IgD-negative memory B cell (primary cell): ENCODE data around the gene ACVR1. TPM values are rescaled to one million over a fixed set of nuclear protein-coding genes. Genes with fewer than 3 reads are reported as not detected.
"Not testable (repeated sequence)": the region's sequence is repeated elsewhere in the genome, so short reads cannot be mapped to it uniquely, and the experiment has no call there.

Experiments used
- H3K27ac Mint-ChIP-seq, 3 donors: one replicate each; pipeline ENCODE4 v1.8.0; 2020 to 2022; ENCODE audit warnings: mild to moderate bottlenecking in 3 of 3, mixed read lengths in 3 of 3, moderate library complexity in 1 of 3
- H3K27me3 Mint-ChIP-seq: one replicate; pipeline ENCODE4 v1.8.0; 2021; ENCODE audit warnings: mixed read lengths
- H3K36me3 Mint-ChIP-seq: one replicate; pipeline ENCODE4 v1.8.0; 2020; ENCODE audit warnings: mild to moderate bottlenecking, mixed read lengths
- H3K4me1 Mint-ChIP-seq, 3 donors: one replicate each; pipeline ENCODE4 v1.8.0; 2020 to 2022; ENCODE audit warnings: mixed read lengths in 3 of 3, mild to moderate bottlenecking in 1 of 3
- H3K4me3 Mint-ChIP-seq, 4 donors: one replicate each; pipeline ENCODE4 v1.8.0; 2020 to 2022; ENCODE audit warnings: mild to moderate bottlenecking in 4 of 4, mixed read lengths in 4 of 4, moderate library complexity in 3 of 4
- H3K9me3 Mint-ChIP-seq, 3 donors: one replicate each; pipeline ENCODE4 v1.8.0; 2020 to 2021; ENCODE audit warnings: mixed read lengths in 3 of 3, mild to moderate bottlenecking in 1 of 3
- polyA plus RNA-seq: library from polyadenylated mRNA; unstranded; fragments of 300-500 nt; fragmentation: Illumina TruSeq; gene quantifications from one replicate; pipeline ENCODE4 v1.2.3, GENCODE V29; 2021

The ACVR1 gene
- polyA plus RNA-seq, 1 donor from 2014 or later, result 2.7 TPM

DNA sequence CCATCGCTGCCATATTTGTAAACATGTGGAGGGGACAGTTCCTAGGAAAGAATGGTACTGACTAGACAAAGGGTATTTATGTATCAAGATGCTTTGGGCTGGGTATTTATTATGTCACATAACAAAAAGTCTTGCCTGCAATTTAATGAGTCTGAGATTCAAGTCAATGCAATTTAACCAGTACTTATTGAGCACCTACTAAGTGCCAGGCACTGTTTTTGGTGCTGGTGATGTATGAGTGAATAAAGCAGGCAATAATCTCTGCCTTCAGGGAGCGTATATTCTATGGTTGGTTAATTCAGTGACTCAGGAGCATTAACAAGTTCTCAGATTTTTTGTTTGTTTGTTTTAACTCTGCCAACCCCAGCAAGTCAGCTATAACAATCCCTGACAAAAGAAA is 24.6 kb upstream of the ACVR1 start:
- Mint-ChIP-seq H3K27me3 (no peaks in the 10 kb centered on the region), H3K27ac (peak overlapping the region in 1 of 3 donors; percentile 25), H3K9me3 (peaks cover 0 to 2% (median 2%) of the 10 kb centered on the region in 3 donors), H3K4me1 (peaks cover 25 to 41% (median 27%) of the 10 kb centered on the region in 3 donors), H3K36me3 (peaks cover 4% of the 10 kb centered on the region), H3K4me3 (peak overlapping the region in 1 of 4 donors; percentile 30)

DNA sequence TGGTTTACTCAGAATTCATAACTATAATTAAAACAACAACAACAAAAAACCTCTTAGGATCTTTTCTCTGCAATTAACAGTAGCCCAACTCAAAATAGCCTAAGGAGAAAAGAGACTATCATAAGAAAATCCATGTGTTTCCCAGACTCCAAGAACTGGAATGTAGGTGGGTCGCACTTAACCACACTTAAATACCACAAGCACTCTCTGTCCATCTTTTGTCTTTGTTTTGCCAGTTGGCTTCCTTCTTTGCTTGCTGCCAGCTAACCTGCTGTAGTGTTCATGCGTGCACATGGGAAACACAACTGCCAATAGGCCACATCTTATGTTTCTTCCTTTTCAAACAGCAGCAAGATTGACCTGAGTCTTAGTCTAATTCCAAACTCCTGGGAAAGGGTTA is 24.1 kb upstream of the ACVR1 start:
- Mint-ChIP-seq H3K4me3 (peak overlapping the region in 3 of 4 donors; percentile 30 to 71 (median 60)), H3K4me1 (peaks cover 25 to 41% (median 27%) of the 10 kb centered on the region in 3 donors), H3K27ac (peak overlapping the region in 2 of 3 donors; percentile 25 to 83)

DNA sequence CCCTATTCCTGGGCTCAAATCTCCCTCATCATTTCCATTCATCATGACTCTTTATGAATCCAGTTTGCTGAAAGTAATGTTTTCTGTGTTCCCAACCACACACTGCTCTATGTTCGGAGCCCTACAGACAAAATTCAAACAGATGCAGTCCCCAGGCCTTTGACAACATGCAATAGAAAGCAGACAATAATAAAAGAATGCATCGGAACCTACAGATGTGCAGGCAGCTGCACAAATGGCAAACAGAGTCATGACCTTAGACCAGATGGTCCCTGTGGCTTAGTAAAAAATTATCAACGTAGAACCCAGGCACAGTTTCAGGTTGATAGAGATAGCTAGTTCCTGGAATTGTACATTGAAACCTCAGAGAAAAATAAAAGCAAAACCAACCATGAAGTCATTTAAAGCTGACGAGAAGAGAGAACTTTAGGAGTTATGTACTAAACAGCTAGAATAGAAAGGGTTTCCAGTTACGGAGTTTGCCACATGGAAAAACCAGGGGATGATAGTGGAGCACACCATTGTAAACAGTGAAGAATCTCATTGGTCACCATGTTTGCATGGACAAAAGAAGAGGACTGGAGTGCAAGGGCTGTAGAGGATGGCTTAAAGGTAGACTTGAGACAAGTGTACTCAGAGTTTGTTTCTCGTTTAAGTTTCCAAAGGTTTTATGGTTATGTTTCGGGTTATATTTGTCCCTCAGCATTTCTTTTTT is 23.2 kb upstream of the ACVR1 start:
- Mint-ChIP-seq H3K27ac (peak overlapping the region; percentile 19 to 46 (median 25)), H3K27me3 (no peaks in the 10 kb centered on the region), H3K36me3 (peaks cover 4% of the 10 kb centered on the region), H3K4me3 (peak overlapping the region; percentile 6 to 71 (median 49)), H3K9me3 (peaks cover 0 to 2% (median 2%) of the 10 kb centered on the region in 3 donors), H3K4me1 (peaks cover 25 to 41% (median 27%) of the 10 kb centered on the region in 3 donors)

More for the DNA sequence above, 24.1 kb upstream of the ACVR1 start:
- H3K36me3 Mint-ChIP-seq, result peaks cover 4% of the 10 kb centered on the region
- peaks cover 0 to 2% (median 2%) of the 10 kb centered on the region in 3 donors for H3K9me3 Mint-ChIP-seq
- no peaks in the 10 kb centered on the region for H3K27me3 Mint-ChIP-seq

DNA sequence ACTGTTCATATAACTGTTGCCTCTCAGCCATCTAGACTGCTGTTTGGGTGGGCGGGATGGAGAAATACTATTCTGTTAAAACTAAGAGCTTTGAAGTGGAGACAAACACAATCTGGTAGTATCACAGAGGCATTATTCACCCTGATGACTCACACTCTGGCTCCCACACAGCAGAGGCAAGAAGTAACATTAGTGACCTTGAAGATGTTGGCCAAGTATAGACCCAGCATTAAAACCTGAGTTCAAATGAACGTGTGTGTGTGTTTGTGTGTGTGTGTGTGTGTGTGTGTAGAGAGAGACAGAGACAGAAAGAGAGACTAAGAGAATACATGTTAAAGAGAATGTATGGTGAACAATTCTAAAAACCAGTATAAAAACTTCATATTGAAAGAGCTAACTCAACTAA is 22.5 kb upstream of the ACVR1 start:
- Mint-ChIP-seq H3K36me3 (peaks cover 4% of the 10 kb centered on the region), H3K4me1 (peaks cover 25 to 41% (median 27%) of the 10 kb centered on the region in 3 donors), H3K9me3 (peaks cover 0 to 2% (median 2%) of the 10 kb centered on the region in 3 donors), H3K27ac (peak overlapping the region in 2 of 3 donors; percentile 13 to 95), H3K27me3 (no peaks in the 10 kb centered on the region), H3K4me3 (peak overlapping the region in 3 of 4 donors; percentile 4 to 62 (median 48))

DNA sequence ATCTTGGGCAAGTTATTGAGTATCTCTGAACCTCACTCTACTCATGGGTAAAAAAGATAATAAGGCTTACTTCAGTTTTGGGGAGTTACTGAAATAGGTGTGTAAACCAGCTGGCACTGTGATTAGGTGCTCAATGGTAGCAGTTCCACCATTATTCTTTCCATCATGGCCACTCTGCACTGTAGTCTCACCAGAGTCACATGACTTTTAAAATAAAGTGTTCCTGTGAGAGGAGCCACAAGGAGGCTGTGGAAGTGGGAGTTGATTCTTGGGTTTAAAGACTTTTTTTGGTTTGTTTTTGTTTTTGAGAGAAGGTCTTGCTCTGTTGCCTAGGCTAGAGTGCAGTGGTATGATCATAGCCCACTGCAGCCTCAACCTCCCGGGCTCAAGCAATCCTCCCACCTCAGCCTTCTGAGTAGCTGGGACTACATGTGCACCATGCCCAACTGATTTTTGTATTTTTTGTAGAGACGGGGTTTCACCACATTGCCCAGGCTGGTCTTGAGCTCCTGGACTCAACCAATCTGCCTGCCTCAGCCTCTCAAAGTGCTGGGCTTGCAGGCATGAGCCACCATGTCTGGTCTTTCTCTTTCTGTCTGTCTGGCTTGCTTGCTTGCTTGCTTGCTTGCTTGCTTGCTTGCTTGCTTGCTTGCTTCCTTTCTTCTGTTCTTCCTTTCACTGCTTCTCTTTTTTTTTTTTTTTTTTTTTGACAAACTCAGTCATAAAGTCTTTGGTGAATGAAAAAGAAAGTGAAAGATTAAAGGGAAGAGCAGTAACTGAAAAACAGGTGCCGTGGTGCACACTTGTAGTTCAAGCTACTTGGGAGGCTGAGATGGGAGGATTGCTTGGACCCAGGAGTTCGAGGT is 21.2 kb upstream of the ACVR1 start:
- peaks cover 0 to 2% (median 2%) of the 10 kb centered on the region in 3 donors for H3K9me3 Mint-ChIP-seq
- peak overlapping the region; percentile 76 to 98 (median 86) for H3K4me3 Mint-ChIP-seq
- H3K27me3 Mint-ChIP-seq, result no peaks in the 10 kb centered on the region
- peaks cover 25 to 41% (median 27%) of the 10 kb centered on the region in 3 donors for H3K4me1 Mint-ChIP-seq
- H3K36me3 Mint-ChIP-seq, result peaks cover 5% of the 10 kb centered on the region
- H3K27ac Mint-ChIP-seq, result peak overlapping the region; percentile 85 to 98 (median 95)

DNA sequence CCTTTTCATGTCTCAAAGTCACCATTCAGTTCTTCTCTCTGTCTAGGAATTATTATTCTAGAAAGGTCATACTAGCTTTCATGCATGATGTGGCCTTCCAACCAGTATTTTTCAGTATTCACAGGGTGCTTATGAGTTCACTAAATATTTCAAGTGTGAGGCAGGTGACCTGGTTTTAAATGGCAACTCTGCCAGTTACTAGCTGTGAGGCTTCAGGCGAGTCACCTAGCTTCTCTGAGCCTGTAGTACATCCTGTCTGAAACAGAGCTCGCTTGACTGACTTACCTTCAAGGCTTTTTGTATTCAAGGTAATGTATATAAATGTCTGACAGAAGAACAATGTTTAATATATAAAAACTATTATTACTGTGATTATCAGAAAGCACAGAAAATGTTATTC is 19.4 kb upstream of the ACVR1 start:
- H3K27me3 Mint-ChIP-seq, result no peaks in the 10 kb centered on the region
- peaks cover 23 to 33% (median 25%) of the 10 kb centered on the region in 3 donors for H3K4me1 Mint-ChIP-seq
- peaks cover 0 to 2% (median 2%) of the 10 kb centered on the region in 3 donors for H3K9me3 Mint-ChIP-seq
- H3K27ac Mint-ChIP-seq, result no peak overlapping the region
- H3K4me3 Mint-ChIP-seq, result no peak overlapping the region
- H3K36me3 Mint-ChIP-seq, result peaks cover 5% of the 10 kb centered on the region

DNA sequence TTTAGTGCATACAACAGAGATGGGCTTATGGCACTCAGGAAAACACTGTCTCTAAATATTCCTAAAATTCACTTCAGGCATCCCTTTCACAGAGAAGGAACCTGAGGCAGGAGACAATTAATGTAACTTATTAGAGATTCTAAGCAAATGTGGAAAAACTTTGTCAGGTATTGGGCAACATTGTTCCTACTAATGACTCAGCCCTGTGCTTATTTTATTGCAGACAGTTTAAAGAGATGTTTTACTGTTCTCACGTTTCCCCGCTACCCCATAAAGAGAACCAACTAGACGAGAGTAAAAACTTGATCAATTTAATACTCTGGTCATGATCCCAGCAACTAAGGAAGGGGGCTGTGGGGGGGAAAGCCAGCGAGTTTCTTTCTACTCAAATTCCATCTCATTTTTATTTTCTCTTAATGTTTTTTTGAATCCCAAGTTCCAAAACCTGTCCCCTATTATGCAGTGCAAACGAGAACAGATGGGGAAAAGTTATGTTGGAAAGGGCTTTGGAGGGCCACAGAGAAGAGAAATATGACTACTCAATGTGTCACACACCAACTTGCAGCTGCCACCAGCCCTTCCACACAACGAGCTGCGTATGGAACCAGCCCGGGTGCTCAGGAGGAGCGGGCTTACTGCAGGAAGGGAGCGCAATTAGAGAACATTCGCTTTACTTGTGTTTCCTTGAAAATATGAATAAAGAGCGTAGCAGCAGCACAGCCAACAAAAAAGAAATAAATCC is 18.7 kb upstream of the ACVR1 start:
- Mint-ChIP-seq H3K4me3 (peak overlapping the region in 1 of 4 donors; percentile 59), H3K27ac (no peak overlapping the region), H3K9me3 (peaks cover 0 to 2% (median 2%) of the 10 kb centered on the region in 3 donors)

DNA sequence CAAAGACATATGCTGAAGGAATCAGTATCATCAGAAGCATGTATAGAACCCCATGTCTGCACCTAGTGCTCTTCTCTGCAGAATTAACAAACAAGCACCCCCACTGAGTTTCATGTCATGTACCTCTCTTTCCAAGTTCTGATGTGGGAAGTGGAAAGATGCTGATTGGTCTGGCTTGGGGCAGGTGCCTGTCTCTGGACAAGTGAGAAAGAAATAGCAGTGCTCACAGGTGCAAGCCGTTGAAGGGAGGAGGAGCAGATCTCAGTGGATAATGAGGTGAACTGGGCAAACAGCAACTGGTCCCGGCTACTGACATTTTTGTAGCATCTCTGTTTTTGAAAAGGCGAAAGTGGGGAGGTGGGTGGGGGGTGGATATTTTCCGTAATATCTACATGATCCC is 17.5 kb upstream of the ACVR1 start:
- Mint-ChIP-seq H3K27me3 (no peaks in the 10 kb centered on the region), H3K9me3 (peaks cover 0 to 2% (median 2%) of the 10 kb centered on the region in 3 donors), H3K27ac (no peak overlapping the region), H3K4me1 (peaks cover 9 to 19% (median 17%) of the 10 kb centered on the region in 3 donors), H3K36me3 (peaks cover 5% of the 10 kb centered on the region), H3K4me3 (no peak overlapping the region)

More for the DNA sequence above, 18.7 kb upstream of the ACVR1 start:
- Mint-ChIP-seq H3K36me3 (peaks cover 5% of the 10 kb centered on the region), H3K27me3 (no peaks in the 10 kb centered on the region), H3K4me1 (peaks cover 18 to 27% (median 25%) of the 10 kb centered on the region in 3 donors)

DNA sequence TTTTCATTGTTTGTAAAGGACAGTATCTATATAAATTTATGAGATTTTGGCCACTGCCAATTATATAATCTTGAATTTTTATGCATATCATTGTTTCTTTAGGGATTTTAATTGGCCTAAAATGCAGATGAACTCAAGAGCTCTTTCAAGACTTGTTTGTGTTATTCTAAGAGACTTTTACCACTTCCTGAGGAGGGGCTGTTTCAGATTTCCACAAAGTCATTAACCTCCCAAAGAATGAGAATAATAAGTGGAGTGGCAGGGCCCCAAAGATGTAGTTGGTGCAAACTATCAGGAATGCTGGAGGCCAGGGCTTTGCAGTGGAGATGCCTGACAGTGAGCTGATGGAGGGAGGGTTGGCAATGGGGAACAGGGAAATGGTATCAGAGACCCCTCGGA is 15.5 kb upstream of the ACVR1 start:
- H3K4me3 Mint-ChIP-seq, result no peak overlapping the region
- no peaks in the 10 kb centered on the region for H3K9me3 Mint-ChIP-seq
- peaks cover 4% of the 10 kb centered on the region for H3K27me3 Mint-ChIP-seq
- peaks cover 0 to 2% (median 2%) of the 10 kb centered on the region in 3 donors for H3K4me1 Mint-ChIP-seq
- no peak overlapping the region for H3K27ac Mint-ChIP-seq
- peaks cover 1% of the 10 kb centered on the region for H3K36me3 Mint-ChIP-seq

DNA sequence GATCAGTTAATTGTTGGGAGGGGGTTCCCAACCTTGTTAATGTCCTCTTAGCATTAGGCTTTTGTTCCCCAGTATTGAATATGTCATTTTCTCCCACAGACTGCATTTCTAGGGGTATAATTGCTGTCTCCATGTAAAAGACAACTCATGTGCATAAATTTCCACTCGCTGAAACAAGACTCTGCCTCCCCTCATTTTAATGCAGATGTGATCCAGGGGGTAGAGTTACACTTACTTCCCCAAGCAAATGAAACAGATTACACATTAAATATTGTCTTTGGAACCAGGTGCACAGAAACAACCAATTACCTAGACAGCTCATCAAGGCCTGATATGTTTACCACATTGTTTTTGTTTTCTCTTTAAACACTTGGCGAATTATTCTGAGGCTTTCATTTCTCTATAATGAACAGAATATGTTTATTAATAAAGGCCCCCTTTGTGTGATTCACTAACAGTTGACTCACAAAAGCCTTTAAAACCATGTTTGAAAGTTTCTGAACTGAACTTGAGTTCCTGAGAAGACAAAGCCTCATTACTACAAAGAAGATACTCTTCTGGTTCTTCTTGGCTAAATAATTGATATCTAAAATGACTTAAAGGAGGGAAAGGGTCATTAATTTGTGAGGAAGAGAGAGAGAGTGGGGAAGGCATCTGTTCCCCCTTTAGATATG is 15.0 kb upstream of the ACVR1 start:
- H3K4me1 Mint-ChIP-seq, result no peaks in the 10 kb centered on the region
- H3K36me3 Mint-ChIP-seq, result peaks cover 1% of the 10 kb centered on the region
- no peak overlapping the region for H3K27ac Mint-ChIP-seq
- no peak overlapping the region for H3K4me3 Mint-ChIP-seq
- H3K27me3 Mint-ChIP-seq, result peaks cover 4% of the 10 kb centered on the region
- no peaks in the 10 kb centered on the region for H3K9me3 Mint-ChIP-seq

DNA sequence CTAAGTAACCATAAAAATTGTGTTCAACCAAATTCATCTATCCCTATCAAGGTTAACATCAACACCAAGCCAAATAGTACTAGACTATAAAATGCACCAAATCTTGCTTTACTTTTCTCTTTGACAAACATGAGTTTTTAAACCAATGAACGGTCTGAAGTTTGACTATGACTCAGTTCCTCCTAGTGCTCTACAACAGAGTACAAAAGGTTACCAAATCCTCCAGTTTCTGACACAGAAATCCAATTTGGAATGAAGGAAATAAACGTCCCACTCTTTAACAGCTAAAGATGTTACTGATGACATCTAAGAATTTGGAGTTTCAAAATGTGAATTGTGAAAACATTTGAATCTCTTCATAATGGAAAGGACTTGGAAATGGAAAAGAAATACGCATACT is 11.8 kb upstream of the ACVR1 start:
- Mint-ChIP-seq H3K27ac (no peak overlapping the region), H3K36me3 (no peaks in the 10 kb centered on the region), H3K4me3 (no peak overlapping the region)

DNA sequence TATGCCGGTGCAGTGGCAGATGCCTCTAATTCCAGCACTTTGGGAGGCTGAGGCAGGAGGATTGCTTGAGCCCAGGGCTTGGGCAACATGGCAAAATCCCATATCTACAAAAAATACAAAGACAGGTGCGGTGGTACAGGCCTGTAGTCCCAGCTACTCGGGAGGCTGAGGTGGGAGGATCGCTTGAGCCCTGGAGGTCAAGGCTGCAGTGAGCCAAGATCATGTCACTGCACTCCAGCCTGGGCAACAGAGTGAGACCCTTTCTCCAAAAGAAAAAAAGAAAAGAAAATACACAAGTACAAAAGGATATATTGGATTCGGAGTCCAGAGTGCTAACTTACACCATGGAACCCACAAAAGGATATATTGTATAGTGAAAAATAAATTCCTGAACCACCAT is 8.4 kb upstream of the ACVR1 start:
- not testable (repeated sequence) for H3K36me3 Mint-ChIP-seq, H3K4me1 Mint-ChIP-seq, H3K27ac Mint-ChIP-seq, H3K9me3 Mint-ChIP-seq, H3K4me3 Mint-ChIP-seq, H3K27me3 Mint-ChIP-seq

More for the DNA sequence above, 11.8 kb upstream of the ACVR1 start:
- no peaks in the 10 kb centered on the region for H3K9me3 Mint-ChIP-seq
- no peaks in the 10 kb centered on the region for H3K4me1 Mint-ChIP-seq
- peaks cover 9% of the 10 kb centered on the region for H3K27me3 Mint-ChIP-seq

DNA sequence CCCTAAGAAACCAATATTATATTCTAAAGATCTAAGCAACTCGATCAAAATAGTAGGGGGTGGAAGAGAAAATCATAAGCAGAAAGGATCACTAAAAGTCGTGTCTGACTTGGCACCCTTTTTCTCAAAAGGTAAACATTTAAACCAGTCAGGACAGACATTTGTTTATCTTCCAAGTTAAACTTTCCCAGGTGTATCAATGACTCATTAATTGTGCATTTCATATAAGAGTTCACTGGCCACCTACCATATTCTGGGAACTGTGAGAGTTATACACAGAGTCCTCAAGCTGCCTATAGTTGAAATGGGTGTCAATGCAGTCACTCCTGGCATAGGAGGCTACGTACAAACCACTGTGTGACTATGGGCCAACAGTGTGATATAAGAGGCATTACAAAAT is 4.8 kb upstream of the ACVR1 start:
- Mint-ChIP-seq H3K4me1 (peaks cover 0 to 14% (median 6%) of the 10 kb centered on the region in 3 donors), H3K36me3 (no peaks in the 10 kb centered on the region), H3K27ac (no peak overlapping the region), H3K4me3 (no peak overlapping the region), H3K27me3 (peaks cover 5% of the 10 kb centered on the region), H3K9me3 (no peaks in the 10 kb centered on the region)

DNA sequence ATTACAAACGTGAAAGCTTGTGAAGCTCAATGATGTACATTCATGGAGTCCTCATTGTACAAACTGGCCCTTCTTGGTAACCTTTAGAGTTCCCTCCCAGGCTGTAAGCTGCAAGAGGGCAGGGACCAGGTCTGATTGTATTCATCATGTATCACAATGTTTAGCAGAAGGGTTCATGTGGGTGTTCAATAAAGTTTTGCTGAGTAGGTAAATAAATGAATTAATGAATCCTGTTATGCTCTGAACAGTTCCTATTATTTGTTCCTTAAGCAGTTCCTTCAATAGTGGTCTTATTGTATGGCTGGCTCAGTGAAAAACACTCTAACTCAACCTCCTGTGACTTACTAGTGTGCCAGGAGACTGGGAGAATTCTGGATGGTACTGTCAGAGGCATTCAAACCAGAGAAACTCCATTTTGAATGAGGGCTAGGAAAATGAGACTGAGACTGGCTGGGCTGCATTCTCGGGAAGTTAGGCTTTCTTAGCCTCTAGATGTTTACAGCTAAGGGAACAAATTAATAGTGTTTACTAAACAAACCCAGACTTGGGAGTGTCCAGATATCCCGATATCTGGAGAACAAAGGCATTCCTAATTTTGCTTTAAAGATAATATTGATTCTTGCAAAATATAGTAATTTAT is 1.8 kb upstream of the ACVR1 start:
- Mint-ChIP-seq H3K27me3 (no peaks in the 10 kb centered on the region), H3K27ac (no peak overlapping the region), H3K9me3 (no peaks in the 10 kb centered on the region), H3K4me1 (peaks cover 8 to 26% (median 16%) of the 10 kb centered on the region in 3 donors), H3K4me3 (peak overlapping the region in 2 of 4 donors; percentile 80 to 84), H3K36me3 (no peaks in the 10 kb centered on the region)
